ENCODE data around the gene TP53I3.

The TP53I3 gene, protein sequence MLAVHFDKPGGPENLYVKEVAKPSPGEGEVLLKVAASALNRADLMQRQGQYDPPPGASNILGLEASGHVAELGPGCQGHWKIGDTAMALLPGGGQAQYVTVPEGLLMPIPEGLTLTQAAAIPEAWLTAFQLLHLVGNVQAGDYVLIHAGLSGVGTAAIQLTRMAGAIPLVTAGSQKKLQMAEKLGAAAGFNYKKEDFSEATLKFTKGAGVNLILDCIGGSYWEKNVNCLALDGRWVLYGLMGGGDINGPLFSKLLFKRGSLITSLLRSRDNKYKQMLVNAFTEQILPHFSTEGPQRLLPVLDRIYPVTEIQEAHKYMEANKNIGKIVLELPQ

GRCh38 chr2:24084386-24085199 is at the start of gene TP53I3:
Gene TP53I3 (minus strand): TSS chr2:24084834. CDS start chr2:24084326, 508 bp downstream.
- peak; percentile 78 for DNase-seq (ENCODE audit: low spot score)
- POLR2A ChIA-PET (ENCODE audit: low non-redundant PET): interaction anchor here (1.0 kb wide), 1 partner anchor 157 kb away, joined by 12 read pairs; no protein-coding TSS in a partner anchor
- CTCF ChIA-PET: interaction anchor here (0.5 to 1.6 kb wide), 15 partner anchors 7 to 187 kb away, joined by 3 to 10 read pairs (median 3); partner anchors contain the start of gene ATAD2B
- TF ChIP-seq CTCF (conservative IDR thresholded peaks at IDR 0.05; ENCODE audit: low read depth): peak; percentile 96
- peak within 1 kb of the TSS; percentile 97 for H3K27ac ChIP-seq

DNA sequence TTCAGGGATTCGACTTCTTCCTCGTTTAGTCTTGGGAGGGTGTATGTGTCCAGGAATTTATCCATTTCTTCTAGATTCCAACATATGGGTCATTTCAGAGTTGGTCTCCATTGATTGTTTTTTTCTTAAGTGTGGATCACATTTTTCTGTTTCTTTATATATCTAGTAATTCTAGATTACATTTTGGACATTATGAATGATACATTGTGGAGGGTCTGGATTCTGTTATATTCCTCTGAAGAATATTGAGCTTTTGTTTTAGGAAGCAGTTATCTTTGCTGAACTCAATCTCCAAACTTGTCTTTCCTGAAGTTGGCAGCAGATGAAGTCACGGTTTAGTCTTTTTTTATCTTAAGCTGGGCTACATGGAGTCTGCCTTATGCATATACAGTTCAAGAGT is 47.9 kb upstream of the TP53I3 start:
- no peak overlapping the region for H3K27ac ChIP-seq
- no peak for DNase-seq (ENCODE audit: low spot score)
- CTCF ChIA-PET: no interaction called here
- POLR2A ChIA-PET (ENCODE audit: low non-redundant PET): no interaction called here
- TF ChIP-seq CTCF (conservative IDR thresholded peaks at IDR 0.05; ENCODE audit: low read depth): no peak

DNA sequence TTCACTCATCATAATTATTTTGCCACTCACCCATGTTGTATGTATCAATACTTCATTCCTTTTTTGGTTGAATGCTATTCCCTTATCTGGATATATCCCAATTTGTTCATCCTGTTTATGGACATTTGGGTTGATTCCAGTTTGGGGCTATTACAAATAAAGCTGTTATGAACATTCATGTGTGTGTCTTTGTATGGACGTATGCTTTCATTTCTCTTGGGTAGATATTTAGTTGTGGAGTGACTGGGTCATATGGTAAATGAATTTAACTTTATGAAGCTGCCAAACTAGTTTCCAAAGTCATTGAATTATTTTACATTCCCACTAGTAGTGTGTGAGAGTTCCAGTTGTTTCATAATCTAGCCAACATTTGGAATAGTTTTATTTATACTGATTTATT is 41.3 kb upstream of the TP53I3 start:
- ChIA-PET POLR2A (ENCODE audit: low non-redundant PET) (no interaction called here), CTCF (interaction anchor here (2.3 kb wide), 1 partner anchor 42 kb away, joined by 10 read pairs; the partner anchor contains the start of gene TP53I3)
- no peak overlapping the region for H3K27ac ChIP-seq
- no peak for DNase-seq (ENCODE audit: low spot score)
- no peak for TF ChIP-seq CTCF (conservative IDR thresholded peaks at IDR 0.05; ENCODE audit: low read depth)

- no peak for DNase-seq (ENCODE audit: low spot score)
- ChIA-PET POLR2A (ENCODE audit: low non-redundant PET) (no interaction called here), CTCF (interaction anchor here (1.0 to 2.3 kb wide), 2 partner anchors 19 to 40 kb away, joined by 4 to 10 read pairs; partner anchors contain the start of gene TP53I3)
- TF ChIP-seq CTCF (conservative IDR thresholded peaks at IDR 0.05; ENCODE audit: low read depth): no peak
- H3K27ac ChIP-seq: peak overlapping the region; percentile 72
Observed at GRCh38 chr2:24123922-24124580, 39.4 kb upstream of the TP53I3 start.

DNA sequence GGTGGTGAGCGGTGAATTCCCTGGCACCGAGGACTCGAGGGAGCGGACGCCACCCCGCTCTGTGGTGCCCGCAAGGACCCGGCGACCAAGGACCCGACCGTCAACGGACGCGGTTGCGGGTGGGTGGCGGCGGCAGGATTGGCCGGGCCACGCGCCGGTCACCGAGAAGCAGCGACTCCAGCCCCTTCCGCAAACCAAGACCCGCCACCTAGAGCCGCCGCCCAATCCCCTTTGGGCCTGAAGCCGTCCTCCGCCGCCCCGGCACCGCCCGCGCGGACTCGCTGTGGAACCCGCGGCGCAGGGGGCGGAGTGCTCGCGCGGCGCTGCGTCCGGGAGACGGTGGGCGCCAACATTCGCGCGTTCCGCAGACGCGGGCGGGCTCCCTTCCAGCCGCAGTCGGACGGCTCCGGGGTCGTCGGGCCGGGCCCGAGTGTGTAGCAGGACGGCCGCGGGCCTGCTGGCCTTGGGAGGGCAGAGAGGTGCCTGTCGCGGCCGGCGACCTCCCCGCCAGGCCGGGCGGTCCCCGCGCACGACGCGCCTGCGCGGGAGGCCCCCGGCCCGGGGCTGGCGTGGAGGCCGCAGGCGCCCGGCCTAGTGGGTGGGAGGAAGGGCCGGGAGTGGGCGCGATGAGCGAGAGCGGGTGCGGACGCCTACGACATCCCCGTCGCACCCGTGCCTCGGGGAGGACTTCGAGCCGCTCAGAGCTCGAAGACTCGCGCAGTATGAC is 38.7 kb upstream of the TP53I3 start, which contains the start of the genes FAM228B and PFN4:
TSS of gene FAM228B (plus strand) at position 275 of the 727 bp plus-strand sequence. CDS start 893 bp downstream, outside the sequence.
TSS of gene PFN4 (minus strand) at position 140 of the 727 bp plus-strand sequence. CDS start 799 bp downstream, outside the sequence.
- ChIA-PET POLR2A (ENCODE audit: low non-redundant PET) (no interaction called here), CTCF (interaction anchor here (2.3 kb wide), 1 partner anchor 39 kb away, joined by 10 read pairs; the partner anchor contains the start of gene TP53I3)
- peak within 1 kb of the TSS; percentile 72 for H3K27ac ChIP-seq
- TF ChIP-seq CTCF (conservative IDR thresholded peaks at IDR 0.05; ENCODE audit: low read depth): no peak
- peak; percentile 79 for DNase-seq (ENCODE audit: low spot score)
